ENCODE data around the gene ALDH1A3.
"Not testable (repeated sequence)": the region's sequence is repeated elsewhere in the genome, so short reads cannot be mapped to it uniquely, and the experiment has no call there.

The ALDH1A3 gene

GRCh38 chr15:100879464-100880138 lies at the start of gene ALDH1A3:
Gene ALDH1A3 (plus strand): TSS chr15:100879831. CDS start chr15:100879908, 77 bp downstream.
- peak; percentile 67 for DNase-seq

GRCh38 chr15:100831467-100831866 lies 48.2 kb upstream of the ALDH1A3 start:
- no peak for DNase-seq

GRCh38 chr15:100832149-100832942 lies 47.3 kb upstream of the ALDH1A3 start:
- DNase-seq = no peak

DNA sequence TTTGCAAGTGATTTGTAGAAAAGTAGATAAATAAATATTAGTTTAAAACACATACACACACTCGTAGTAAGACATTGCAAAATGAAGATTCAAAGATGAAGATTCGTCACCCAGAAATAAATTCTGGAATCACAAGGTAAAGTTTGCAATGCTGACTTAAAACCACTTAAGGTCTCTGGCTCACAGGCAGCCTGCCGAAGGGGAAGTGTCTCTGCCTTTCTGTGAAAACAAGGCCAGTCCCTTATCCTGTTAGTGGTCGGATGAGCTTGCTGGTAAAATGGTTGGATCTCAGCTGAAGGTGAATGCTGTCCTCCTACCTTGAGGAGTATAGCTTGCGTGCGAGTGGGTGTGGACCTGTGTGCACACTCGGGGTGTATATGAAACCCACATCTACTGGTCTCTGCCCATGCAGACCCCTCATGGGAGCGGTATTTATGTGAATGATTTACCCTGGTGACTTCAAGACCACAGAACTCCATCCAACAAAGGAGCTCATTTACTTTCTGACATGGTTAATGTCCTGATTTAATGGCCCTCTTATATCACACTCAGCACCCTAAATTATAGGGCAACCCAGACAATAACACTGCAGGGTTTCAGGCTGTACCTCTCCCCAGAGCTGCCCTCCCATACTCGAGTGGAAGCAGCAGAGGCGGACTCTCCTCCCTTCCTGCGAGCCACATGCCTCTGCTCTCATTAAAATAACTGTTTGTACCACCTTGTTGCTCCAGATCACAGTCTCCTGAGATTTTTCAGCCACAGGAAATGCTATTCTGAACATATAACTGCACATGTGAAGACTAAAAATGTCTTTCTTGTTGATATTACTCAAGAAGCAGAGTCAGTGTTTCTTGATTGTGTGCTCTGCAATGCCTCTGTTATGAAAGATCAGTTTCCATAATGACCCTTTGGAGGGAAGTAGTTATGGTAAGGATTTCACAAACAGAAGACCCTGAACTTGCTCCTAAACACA lies 45.9 kb upstream of the ALDH1A3 start:
- no peak for DNase-seq

GRCh38 chr15:100834731-100835130 lies 44.9 kb upstream of the ALDH1A3 start:
- no peak for DNase-seq

- no peak for DNase-seq
Observed at GRCh38 chr15:100835636-100836035, 44.0 kb upstream of the ALDH1A3 start.

GRCh38 chr15:100836501-100836900 lies 43.1 kb upstream of the ALDH1A3 start:
- no peak for DNase-seq

DNA sequence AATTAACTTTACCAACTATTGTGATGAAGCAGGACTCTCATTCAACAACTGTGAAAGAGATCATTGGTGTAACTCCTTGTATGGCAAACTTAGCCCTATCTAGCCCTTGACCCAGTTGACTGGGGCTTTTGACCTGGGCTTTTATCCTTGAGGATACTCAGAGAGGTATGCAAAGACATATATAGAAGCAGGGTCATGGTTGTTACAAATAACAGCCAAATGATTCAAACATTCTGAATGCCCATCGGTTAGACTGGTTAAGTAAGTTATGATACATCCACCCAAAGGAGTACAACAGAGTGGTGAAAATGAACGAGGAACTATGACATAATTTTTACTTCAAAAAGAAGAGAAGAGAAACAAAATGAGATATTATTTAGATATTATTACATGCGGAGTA lies 38.2 kb upstream of the ALDH1A3 start:
- DNase-seq = no peak

- DNase-seq = no peak
Observed at GRCh38 chr15:100842756-100843730, 36.6 kb upstream of the ALDH1A3 start.

GRCh38 chr15:100844167-100844566 lies 35.5 kb upstream of the ALDH1A3 start:
- DNase-seq = no peak

- DNase-seq = no peak
Observed at GRCh38 chr15:100844778-100845177, 34.9 kb upstream of the ALDH1A3 start.

DNA sequence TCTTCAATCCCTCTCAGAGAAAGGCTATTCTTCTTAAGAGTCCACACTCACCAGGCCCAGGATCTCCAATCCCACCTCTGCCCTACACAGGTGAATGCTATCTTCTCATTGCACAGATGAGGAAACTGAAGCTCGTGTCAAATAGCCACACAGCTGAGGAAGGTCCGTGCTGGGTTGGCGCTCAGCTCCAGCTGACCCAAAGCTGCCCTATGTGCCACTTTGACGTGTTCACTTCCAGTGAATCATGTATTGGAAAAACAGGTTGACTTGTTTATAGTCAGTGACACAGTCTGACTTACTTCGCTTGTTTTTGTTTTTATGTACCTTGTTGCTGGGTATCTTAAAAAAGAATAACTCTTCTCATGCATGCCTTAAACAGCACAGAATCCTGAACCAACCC lies 32.4 kb upstream of the ALDH1A3 start:
- DNase-seq = no peak

- DNase-seq = peak; percentile 72
Observed at GRCh38 chr15:100849021-100849854, 30.4 kb upstream of the ALDH1A3 start.

- DNase-seq = peak; percentile 52
Observed at GRCh38 chr15:100849855-100850218, 29.8 kb upstream of the ALDH1A3 start.

DNA sequence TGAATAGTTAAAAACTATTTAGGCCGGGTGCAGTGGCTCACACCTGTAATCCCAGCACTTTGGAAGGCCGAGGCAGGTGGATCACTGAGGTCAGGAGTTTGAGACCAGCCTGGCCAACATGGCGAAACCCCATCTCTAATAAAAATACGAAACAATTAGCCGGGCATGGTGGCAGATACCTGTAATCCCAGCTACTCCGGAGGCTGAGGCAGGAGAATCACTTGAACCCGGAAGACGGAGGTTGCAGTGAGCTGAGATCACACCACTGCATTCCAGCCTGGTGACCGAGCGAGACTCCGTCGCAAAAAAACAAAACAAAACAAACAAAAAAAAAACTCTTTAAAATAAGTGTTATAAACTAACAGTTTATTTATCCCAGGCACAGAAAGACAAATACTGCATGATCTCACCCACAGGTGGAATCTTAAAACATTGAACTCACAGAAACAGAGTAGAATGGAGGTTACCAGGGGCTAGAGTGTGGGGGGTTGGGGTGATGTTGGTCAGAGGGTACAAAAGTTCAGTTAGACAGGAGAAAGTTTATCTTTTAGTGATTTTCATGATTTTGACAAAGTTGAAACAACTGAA lies 28.1 kb upstream of the ALDH1A3 start:
- DNase-seq = not testable (repeated sequence)

DNA sequence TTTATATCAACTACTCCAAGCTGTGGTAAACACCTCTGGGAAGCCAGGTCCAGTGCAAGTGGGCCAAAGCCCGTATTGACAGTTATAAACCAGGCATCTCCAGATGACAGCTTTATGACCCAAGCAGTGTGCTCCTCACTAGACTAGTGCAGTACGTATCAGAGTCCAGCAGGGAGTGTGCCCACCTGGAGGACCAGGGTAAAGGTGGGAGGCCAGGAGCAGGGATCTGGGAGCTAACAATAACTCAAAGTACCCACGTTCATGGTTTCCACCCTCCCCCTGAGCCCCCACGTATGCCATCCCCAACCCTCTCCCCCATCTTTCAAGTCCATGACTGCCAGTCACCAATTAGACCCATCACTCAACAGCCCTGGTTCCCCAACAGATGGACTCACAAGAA lies 27.0 kb upstream of the ALDH1A3 start:
- DNase-seq = no peak

DNA sequence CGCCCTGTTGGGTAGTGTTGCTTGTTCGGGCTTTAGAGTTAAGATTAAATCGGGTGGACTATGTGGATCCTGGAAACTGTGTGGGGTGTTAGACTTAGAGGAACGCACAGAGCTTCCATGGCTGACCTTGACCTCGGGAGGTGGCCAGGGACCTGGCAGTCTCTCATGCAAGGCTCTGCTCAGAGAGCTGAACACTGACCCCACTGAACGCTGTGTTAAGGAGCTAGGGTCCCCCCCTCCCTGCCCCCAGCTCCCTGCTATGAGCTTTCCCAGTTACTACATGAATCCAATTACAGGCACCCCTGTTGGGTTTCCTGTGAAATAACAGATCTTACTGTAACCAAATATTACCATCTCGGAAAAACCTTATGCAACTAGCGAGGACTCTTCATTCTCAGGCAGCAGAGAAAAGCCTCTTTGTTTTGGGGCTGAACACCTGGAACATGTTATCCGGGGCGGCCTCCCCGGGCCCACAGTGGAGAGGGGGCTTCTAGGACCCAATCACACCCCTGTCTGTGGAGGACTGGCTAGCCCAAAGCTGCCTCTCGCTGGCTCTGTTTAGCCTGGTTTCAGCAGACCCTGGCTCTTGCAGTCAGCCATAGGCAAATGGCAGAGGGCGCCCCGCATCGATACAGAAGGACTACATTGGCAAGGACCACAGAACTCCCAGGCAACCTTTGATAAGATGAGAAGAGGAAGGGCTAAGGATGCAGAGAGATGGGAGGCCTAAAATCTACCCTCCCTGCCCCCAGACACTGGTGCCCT lies 25.8 kb upstream of the ALDH1A3 start:
- DNase-seq = no peak

GRCh38 chr15:100856867-100857266 lies 22.8 kb upstream of the ALDH1A3 start:
- no peak for DNase-seq

DNA sequence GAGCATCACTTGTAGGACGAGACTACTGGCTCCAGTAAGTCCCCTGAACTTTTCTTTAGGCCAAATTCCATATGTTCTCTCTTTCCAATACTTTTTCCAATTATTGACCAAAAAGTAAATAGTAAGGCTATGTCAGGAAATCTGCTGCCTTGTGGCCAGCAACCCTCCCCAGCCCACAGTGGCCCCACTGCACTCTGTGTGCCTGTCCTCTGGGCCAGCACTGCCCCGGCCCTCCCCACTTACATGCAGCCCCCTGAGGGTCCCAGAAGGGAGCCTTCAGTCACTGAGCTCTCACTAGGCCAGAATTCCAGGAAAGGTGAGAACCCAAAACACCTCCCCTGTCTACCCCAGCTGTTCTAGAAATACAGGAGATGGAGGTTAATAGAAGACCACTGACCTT lies 21.3 kb upstream of the ALDH1A3 start:
- no peak for DNase-seq
